GM12878 (cell line): ENCODE results near the gene SYNRG. TPM values are rescaled to one million over a fixed set of nuclear protein-coding genes. Genes with fewer than 3 reads are reported as not detected.

Source experiments
- ATAC-seq: fragments of 200-7000 bp; cut with Tn5 transposase; 3 replicates; pipeline ENCODE4 v1.9.1; 2020; ENCODE audit warnings: mild to moderate bottlenecking, moderate library complexity
- BruUV-seq: library from RNA; stranded (reverse); fragments of 400-500 nt; replicated peaks from 2 replicates; lab custom pipeline; 2021; lab: Mats Ljungman, UMichigan
- CTCF ChIA-PET: fragments of 300-600 bp; sonication (Branson Sonifier 250); formaldehyde crosslinking; extraction: SDS; loops from one replicate; lab custom pipeline; 2021; ENCODE audit warnings: inconsistent platforms; lab: Yijun Ruan, JAX
- POLR2A ChIA-PET: fragments of 350-600 bp; formaldehyde crosslinking; extraction: SDS; loops from one replicate; lab custom pipeline; 2021; ENCODE audit warnings: inconsistent platforms; lab: Charles Lee
- RAD21 ChIA-PET: fragments of 300-600 bp; sonication (Branson Sonifier 250); formaldehyde crosslinking; loops from one replicate; lab custom pipeline; 2023; ENCODE audit warnings: antibody characterized with exemption; ENCODE audit not compliant: unreplicated experiment; lab: Charles Lee
- SMC1A ChIA-PET: fragments of 300-600 bp; sonication (Branson Sonifier 250); formaldehyde crosslinking; loops from one replicate; lab custom pipeline; 2023; ENCODE audit not compliant: unreplicated experiment, uncharacterized antibody; lab: Charles Lee
- DNase-seq: peaks from one replicate; pipeline ENCODE4 v3.0.0-alpha.2; 2011; ENCODE audit warnings: low read depth, low spot score
- FAIRE-seq: peaks from 3 replicates; lab custom pipeline; 2011; peaks lifted over from hg19 to GRCh38; lab: Jason Lieb, UNC
- H2AFZ ChIP-seq: 2 replicates; pipeline ENCODE4 v1.6.0; 2011; ENCODE audit warnings: low read depth, low read length, control low read depth; ENCODE audit not compliant: control insufficient read depth
- H3K27ac ChIP-seq: 2 replicates; pipeline ENCODE4 v1.5.1; 2011; ENCODE audit warnings: control low read depth; ENCODE audit not compliant: control insufficient read depth, insufficient read depth
- H3K27me3 ChIP-seq, 2 experiments: replicated peaks in 1 of 2; 2 replicates each; pipeline versions ENCODE4 v1.6.0 to v1.6.1; 2011; ENCODE audit warnings: low read length in 1 of 2; ENCODE audit not compliant: control insufficient read depth in 2 of 2, insufficient read depth in 2 of 2
- H3K36me3 ChIP-seq, 2 experiments: 2 replicates each; pipeline ENCODE4 v1.5.1; 2011; ENCODE audit warnings: low read length in 1 of 2; ENCODE audit not compliant: control insufficient read depth in 2 of 2, insufficient read depth in 2 of 2
- H3K4me1 ChIP-seq: 2 replicates; pipeline ENCODE4 v1.6.1; 2011; ENCODE audit warnings: mild to moderate bottlenecking, low read length, moderate library complexity, mixed read lengths; ENCODE audit not compliant: control insufficient read depth, insufficient read depth
- H3K4me2 ChIP-seq: 2 replicates; pipeline ENCODE4 v1.6.0; 2011; ENCODE audit warnings: control low read depth; ENCODE audit not compliant: control insufficient read depth, insufficient read depth
- H3K4me3 ChIP-seq: fragments of 200-600 bp; sonication (generic); 2 replicates; pipeline ENCODE4 v1.5.1; 2016
- H3K79me2 ChIP-seq: 2 replicates; pipeline ENCODE4 v1.6.0; 2011; ENCODE audit warnings: low read length; ENCODE audit not compliant: control insufficient read depth, insufficient read depth
- H3K9ac ChIP-seq: 2 replicates; pipeline ENCODE4 v1.8.0; 2011; ENCODE audit warnings: low read length, control low read depth, mixed read lengths; ENCODE audit not compliant: control insufficient read depth, insufficient read depth
- H3K9me3 ChIP-seq: replicated peaks from 3 replicates; pipeline ENCODE4 v1.5.1; 2011; ENCODE audit warnings: mild to moderate bottlenecking, low read length; ENCODE audit not compliant: control insufficient read depth, insufficient read depth
- H4K20me1 ChIP-seq: 2 replicates; pipeline ENCODE4 v1.6.0; 2011; ENCODE audit not compliant: control insufficient read depth, insufficient read depth
- CHD4 ChIP-seq: fragments of 200-600 bp; sonication (generic); IDR thresholded peaks from 2 replicates; pipeline ENCODE4 v1.6.1; 2016; ENCODE audit warnings: mild to moderate bottlenecking
- EED ChIP-seq: sonication (generic); IDR thresholded peaks from 2 replicates; pipeline ENCODE4 v1.6.1; 2016; ENCODE audit warnings: antibody characterized with exemption, low read depth
- FOXK2 ChIP-seq: fragments of 450-650 bp; IDR thresholded peaks from 2 replicates; pipeline ENCODE4 v1.6.1; 2017; ENCODE audit warnings: mild to moderate bottlenecking, moderate library complexity
- LARP7 ChIP-seq: fragments of 450-650 bp; IDR thresholded peaks from 2 replicates; pipeline ENCODE4 v1.6.1; 2017; ENCODE audit warnings: mild to moderate bottlenecking
- MTA3 ChIP-seq: IDR thresholded peaks from 2 replicates; pipeline ENCODE4 v1.6.1; 2012; ENCODE audit warnings: low read length, inconsistent platforms, borderline replicate concordance
- RAD51 ChIP-seq: fragments of 450-650 bp; IDR thresholded peaks from 2 replicates; pipeline ENCODE4 v1.6.1; 2016; ENCODE audit warnings: moderate library complexity, mild to moderate bottlenecking, inconsistent platforms
- RB1 ChIP-seq: fragments of 450-650 bp; formaldehyde crosslinking; IDR thresholded peaks from 2 replicates; pipeline ENCODE4 v1.6.1; 2017; ENCODE audit warnings: mild to moderate bottlenecking, borderline replicate concordance
- SMARCA5 ChIP-seq: fragments of 450-650 bp; IDR thresholded peaks from 2 replicates; pipeline ENCODE4 v1.6.1; 2017; ENCODE audit warnings: mild to moderate bottlenecking
- WGBS: methylation state at CpG from one replicate; pipeline ENCODE4 v1.1.6; 2016; ENCODE audit warnings: low lambda C conversion rate; ENCODE audit not compliant: insufficient replicate concordance, insufficient coverage; ENCODE audit errors: missing lambda C conversion rate; 5-methylcytosine and 5-hydroxymethylcytosine counted together
- in situ Hi-C: fragments of 300-500 bp; cut with MboI; formaldehyde crosslinking; loops from 9 replicates; pipeline ENCODE4 v1.14.3; 2018; ENCODE audit warnings: mixed read lengths
- intact Hi-C: fragments of 100-400 bp; cut with micrococcal nuclease; formaldehyde crosslinking; loops from one replicate; pipeline ENCODE4 v1.14.2; 2022; ENCODE audit not compliant: unreplicated experiment
- microRNA-seq: library from miRNA; unstranded; fragments of <30 nt; microRNA quantifications from one replicate; pipeline ENCODE4, GENCODE V29; 2018
- polyA plus RNA-seq, 11 experiments: library from polyadenylated mRNA; depleted of rRNA in 4 of 11; unstranded in 6 of 11; stranded (reverse) in 5 of 11; fragments of >200 nt; fragmentation: Nextera tagmentation in 4 of 11; fragmentation: Illumina TruSeq in 1 of 11; extraction: Ambion mirVana in 4 of 11; extraction: Trizol in 1 of 11; gene quantifications; 1 replicate in 1 of 11; 2 replicates in 10 of 11; pipeline versions ENCODE4 v1.2.1 to v1.2.3, GENCODE V29; 2011 to 2016; ENCODE audit warnings: inconsistent platforms in 2 of 11, missing spikeins in 2 of 11, low read depth in 1 of 11
- small RNA-seq: library from RNA; depleted of rRNA; stranded (forward); fragments of <200 nt; gene quantifications from one replicate; pipeline ENCODE3, GENCODE V24; 2014
- total RNA-seq, 4 experiments: library from RNA; depleted of rRNA in 3 of 4; stranded (reverse); fragments of >200 nt in 3 of 4; fragmentation: Illumina TruSeq in 1 of 4; extraction: Trizol in 1 of 4; gene quantifications; 2 replicates each; pipeline versions ENCODE4 v1.2.1 to v1.2.3, GENCODE V29; 2013 to 2021

Gene SYNRG
- total and polyA plus RNA-seq, 10 of the 15 experiments (the other 5 are each of a cell fraction or from before 2014, with no cell fraction given): 5.2 to 40.4 (median 26.7) TPM

DNA sequence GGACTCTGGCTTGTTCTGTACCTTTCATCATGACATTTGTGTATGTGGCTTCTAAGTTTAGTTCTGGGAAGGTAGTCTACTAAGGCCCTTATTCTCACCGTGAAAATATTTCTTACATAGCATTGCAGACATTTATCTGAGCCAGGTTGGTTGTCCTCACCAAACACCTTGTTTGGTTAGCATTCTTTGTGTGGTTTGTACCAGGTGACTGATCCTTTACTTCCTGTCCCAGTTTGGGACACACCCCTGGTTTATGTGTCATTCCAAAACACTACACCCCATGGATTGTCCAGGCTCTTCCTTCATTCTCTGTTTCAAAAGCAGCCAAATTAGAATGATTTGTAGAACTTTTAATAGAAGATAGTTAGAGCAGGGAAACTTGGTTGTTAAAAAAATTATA, 142.7 kb downstream of the SYNRG start (continued):
- no peak for TF ChIP-seq MTA3

DNA sequence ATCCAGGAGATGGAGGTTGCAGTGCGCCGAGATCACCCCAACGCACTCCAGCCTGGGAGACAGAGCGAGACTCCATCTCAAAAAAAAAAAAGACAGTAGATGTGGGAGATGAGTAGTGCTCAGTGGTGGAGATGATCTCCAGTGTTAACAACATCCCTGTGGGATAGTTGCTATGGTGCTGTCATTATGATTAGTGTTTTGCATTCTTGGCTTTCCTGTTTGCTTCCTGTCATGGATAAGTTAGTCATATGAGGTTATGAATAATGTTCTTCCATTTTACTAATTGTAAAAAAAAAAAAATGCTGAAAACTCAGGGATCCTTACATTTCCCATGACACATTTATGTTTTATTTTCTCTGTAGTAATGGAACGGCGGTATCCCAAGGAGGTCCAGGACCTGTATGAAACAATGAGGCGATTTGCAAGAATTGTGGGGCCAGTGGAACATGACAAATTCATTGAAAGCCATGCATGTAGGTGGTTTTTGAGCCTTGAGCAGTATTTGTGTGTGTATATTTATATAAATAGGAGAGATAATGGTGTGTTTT, 144.1 kb downstream of the SYNRG start:
- no peak overlapping the region for H3K4me3 ChIP-seq
- no peaks in the 10 kb centered on the region for H3K4me1 ChIP-seq
- H3K9me3 ChIP-seq: no peaks in the 10 kb centered on the region
- H3K79me2 ChIP-seq: no peaks in the 10 kb centered on the region
- H3K4me2 ChIP-seq: no peak overlapping the region
- POLR2A ChIA-PET: interaction anchor here (0.5 to 0.6 kb wide), 2 partner anchors 10 to 67 kb away, joined by 3 read pairs; no protein-coding TSS in a partner anchor
- SMC1A ChIA-PET: interaction anchor here (1.1 kb wide), 1 partner anchor 61 kb away, joined by 5 read pairs; no protein-coding TSS in a partner anchor
- H3K27ac ChIP-seq: no peak overlapping the region
- H4K20me1 ChIP-seq: no peaks in the 10 kb centered on the region
- CTCF ChIA-PET: no interaction called here
- no peak overlapping the region for H2AFZ ChIP-seq
- intact Hi-C loops: no loop called here
- H3K36me3 ChIP-seq: peaks cover 2 to 3% of the 10 kb centered on the region in 2 experiments
- no peak for TF ChIP-seq RAD51
- no peak for TF ChIP-seq RB1
- no peak for TF ChIP-seq FOXK2
- no peak for TF ChIP-seq LARP7
- no peak for TF ChIP-seq SMARCA5
- TF ChIP-seq CHD4: no peak
- TF ChIP-seq EED: no peak
- WGBS: 99% methylated on average over 7 of the region's 7 CpGs
- in situ Hi-C loops: no loop called here
- FAIRE-seq: no peak
- no peaks in the 10 kb centered on the region for H3K27me3 ChIP-seq
- no peak for ATAC-seq
- RAD21 ChIA-PET: interaction anchor here (0.8 kb wide), 1 partner anchor 26 kb away, joined by 3 read pairs; no protein-coding TSS in a partner anchor
- DNase-seq: no peak
- no peak overlapping the region for H3K9ac ChIP-seq
- BruUV-seq: no TSS peak

Small RNA genes within 50 kb of the gene (microRNA-seq; reads per million reads assigned to microRNA genes)
- gene MIR378J: not detected

Small RNA genes within 50 kb of the gene (small RNA-seq; reads per million reads assigned to genes)
- gene MIR378J: not detected

Other genes starting within 250 kb of the SYNRG start
- not detected in 2 replicates for gene C17orf78, start 233.4 kb downstream of the SYNRG start, total RNA-seq (2014; rRNA removed)
- gene C17orf78, start 233.4 kb downstream of the SYNRG start, total RNA-seq (2014; rRNA removed; fragmentation: Illumina TruSeq; extraction: Trizol): not detected in 2 replicates
- gene C17orf78, start 233.4 kb downstream of the SYNRG start, total RNA-seq (2021): not detected in 2 replicates
- not detected in 2 replicates for gene C17orf78, start 233.4 kb downstream of the SYNRG start, polyA plus RNA-seq (2011; rRNA removed)
- not detected in 2 replicates for gene C17orf78, start 233.4 kb downstream of the SYNRG start, polyA plus RNA-seq (2014; fragmentation: Illumina TruSeq; extraction: Trizol)
- under 1 TPM in 1 of 2 experiments, not detected in 1; 0.10 TPM for gene C17orf78, start 233.4 kb downstream of the SYNRG start, polyA plus RNA-seq (2014; fragmentation: Nextera tagmentation; extraction: Ambion mirVana)
- not detected in 2 replicates for gene C17orf78, start 233.4 kb downstream of the SYNRG start, polyA plus RNA-seq (2014; rRNA removed)
- gene C17orf78, start 233.4 kb downstream of the SYNRG start, polyA plus RNA-seq (2016; fragmentation: Nextera tagmentation; extraction: Ambion mirVana): not detected
- gene ACACA, start 202.6 kb downstream of the SYNRG start, total RNA-seq (2014; rRNA removed): 33.0 and 33.5 TPM in 2 replicates
- 40.7 and 50.7 TPM in 2 replicates for gene ACACA, start 202.6 kb downstream of the SYNRG start, total RNA-seq (2014; rRNA removed; fragmentation: Illumina TruSeq; extraction: Trizol)
- 66.4 and 74.2 TPM in 2 replicates for gene ACACA, start 202.6 kb downstream of the SYNRG start, total RNA-seq (2021)
- 45.4 and 46.5 TPM in 2 replicates for gene ACACA, start 202.6 kb downstream of the SYNRG start, polyA plus RNA-seq (2011; rRNA removed)
- gene ACACA, start 202.6 kb downstream of the SYNRG start, polyA plus RNA-seq (2014; fragmentation: Illumina TruSeq; extraction: Trizol): 33.6 and 38.6 TPM in 2 replicates
- 10 to 100 TPM; 12.9 to 14.7 TPM for gene ACACA, start 202.6 kb downstream of the SYNRG start, polyA plus RNA-seq (2014; fragmentation: Nextera tagmentation; extraction: Ambion mirVana)
- 30.5 and 33.2 TPM in 2 replicates for gene ACACA, start 202.6 kb downstream of the SYNRG start, polyA plus RNA-seq (2014; rRNA removed)
- gene ACACA, start 202.6 kb downstream of the SYNRG start, polyA plus RNA-seq (2016; fragmentation: Nextera tagmentation; extraction: Ambion mirVana): 10 to 100 TPM; 27.7 to 30.4 TPM
- 19.6 and 25.1 TPM in 2 replicates for gene TADA2A, start 202.5 kb downstream of the SYNRG start, total RNA-seq (2014; rRNA removed)
- 27.5 and 34.3 TPM in 2 replicates for gene TADA2A, start 202.5 kb downstream of the SYNRG start, total RNA-seq (2014; rRNA removed; fragmentation: Illumina TruSeq; extraction: Trizol)
- gene TADA2A, start 202.5 kb downstream of the SYNRG start, total RNA-seq (2021): 34.6 and 35.2 TPM in 2 replicates
- 33.7 and 37.3 TPM in 2 replicates for gene TADA2A, start 202.5 kb downstream of the SYNRG start, polyA plus RNA-seq (2011; rRNA removed)
- 41.3 and 58.2 TPM in 2 replicates for gene TADA2A, start 202.5 kb downstream of the SYNRG start, polyA plus RNA-seq (2014; fragmentation: Illumina TruSeq; extraction: Trizol)
- gene TADA2A, start 202.5 kb downstream of the SYNRG start, polyA plus RNA-seq (2014; fragmentation: Nextera tagmentation; extraction: Ambion mirVana): 10 to 100 TPM; 39.9 to 43.8 TPM
- 25.4 and 29.8 TPM in 2 replicates for gene TADA2A, start 202.5 kb downstream of the SYNRG start, polyA plus RNA-seq (2014; rRNA removed)
- gene TADA2A, start 202.5 kb downstream of the SYNRG start, polyA plus RNA-seq (2016; fragmentation: Nextera tagmentation; extraction: Ambion mirVana): 10 to 100 TPM; 31.6 to 33.8 TPM
- gene DUSP14, start 119.5 kb downstream of the SYNRG start, total RNA-seq (2014; rRNA removed): 25.2 and 26.6 TPM in 2 replicates
- gene DUSP14, start 119.5 kb downstream of the SYNRG start, total RNA-seq (2014; rRNA removed; fragmentation: Illumina TruSeq; extraction: Trizol): 15.9 and 16.2 TPM in 2 replicates
- gene DUSP14, start 119.5 kb downstream of the SYNRG start, total RNA-seq (2021): 14.5 and 15.6 TPM in 2 replicates
- 21.5 and 24.7 TPM in 2 replicates for gene DUSP14, start 119.5 kb downstream of the SYNRG start, polyA plus RNA-seq (2011; rRNA removed)
- gene DUSP14, start 119.5 kb downstream of the SYNRG start, polyA plus RNA-seq (2014; fragmentation: Illumina TruSeq; extraction: Trizol): 18.0 and 24.1 TPM in 2 replicates
- 10 to 100 TPM; 21.1 to 36.5 TPM for gene DUSP14, start 119.5 kb downstream of the SYNRG start, polyA plus RNA-seq (2014; fragmentation: Nextera tagmentation; extraction: Ambion mirVana)
- 23.6 and 24.4 TPM in 2 replicates for gene DUSP14, start 119.5 kb downstream of the SYNRG start, polyA plus RNA-seq (2014; rRNA removed)
- 10 to 100 TPM; 29.2 to 30.4 TPM for gene DUSP14, start 119.5 kb downstream of the SYNRG start, polyA plus RNA-seq (2016; fragmentation: Nextera tagmentation; extraction: Ambion mirVana)
- 24.8 and 30.5 TPM in 2 replicates for gene DDX52, start 34.0 kb upstream of the SYNRG start, total RNA-seq (2014; rRNA removed)
- 29.2 and 29.9 TPM in 2 replicates for gene DDX52, start 34.0 kb upstream of the SYNRG start, total RNA-seq (2014; rRNA removed; fragmentation: Illumina TruSeq; extraction: Trizol)
- gene DDX52, start 34.0 kb upstream of the SYNRG start, total RNA-seq (2021): 23.5 and 27.8 TPM in 2 replicates
- gene DDX52, start 34.0 kb upstream of the SYNRG start, polyA plus RNA-seq (2011; rRNA removed): 15.1 and 20.4 TPM in 2 replicates
- gene DDX52, start 34.0 kb upstream of the SYNRG start, polyA plus RNA-seq (2014; fragmentation: Illumina TruSeq; extraction: Trizol): 31.6 and 39.0 TPM in 2 replicates
- gene DDX52, start 34.0 kb upstream of the SYNRG start, polyA plus RNA-seq (2014; fragmentation: Nextera tagmentation; extraction: Ambion mirVana): 10 to 100 TPM; 18.7 to 18.8 TPM
- gene DDX52, start 34.0 kb upstream of the SYNRG start, polyA plus RNA-seq (2014; rRNA removed): 12.9 and 14.8 TPM in 2 replicates
- 10 to 100 TPM; 47.8 to 49.7 TPM for gene DDX52, start 34.0 kb upstream of the SYNRG start, polyA plus RNA-seq (2016; fragmentation: Nextera tagmentation; extraction: Ambion mirVana)
- 0.82 and 0.96 TPM in 2 replicates for gene HNF1B, start 135.6 kb upstream of the SYNRG start, total RNA-seq (2014; rRNA removed)
- 0.76 and 0.78 TPM in 2 replicates for gene HNF1B, start 135.6 kb upstream of the SYNRG start, total RNA-seq (2014; rRNA removed; fragmentation: Illumina TruSeq; extraction: Trizol)
- 2.6 and 2.7 TPM in 2 replicates for gene HNF1B, start 135.6 kb upstream of the SYNRG start, total RNA-seq (2021)
- gene HNF1B, start 135.6 kb upstream of the SYNRG start, polyA plus RNA-seq (2011; rRNA removed): 7.3 and 12.7 TPM in 2 replicates
- gene HNF1B, start 135.6 kb upstream of the SYNRG start, polyA plus RNA-seq (2014; fragmentation: Illumina TruSeq; extraction: Trizol): 1.6 and 2.2 TPM in 2 replicates
- gene HNF1B, start 135.6 kb upstream of the SYNRG start, polyA plus RNA-seq (2014; fragmentation: Nextera tagmentation; extraction: Ambion mirVana): under 1 TPM; 0.51 to 0.93 TPM
- gene HNF1B, start 135.6 kb upstream of the SYNRG start, polyA plus RNA-seq (2014; rRNA removed): 2.0 and 2.2 TPM in 2 replicates
- gene HNF1B, start 135.6 kb upstream of the SYNRG start, polyA plus RNA-seq (2016; fragmentation: Nextera tagmentation; extraction: Ambion mirVana): 1 to 10 TPM; 1.6 to 2.3 TPM